GM23338 (cell line): Measurements from ENCODE around the gene SPATA45. TPM values are rescaled to one million over a fixed set of nuclear protein-coding genes. Genes with fewer than 3 reads are reported as not detected.

ENCODE experiments used
- ATAC-seq: fragments of 200-7000 bp; cut with Tn5 transposase; 3 replicates; pipeline ENCODE4 v1.9.1; 2020
- DNase-seq: peaks from one replicate; pipeline ENCODE4 v3.0.0-alpha.2; 2015; ENCODE audit warnings: low spot score
- H2AFZ ChIP-seq: fragments of 200-600 bp; sonication (generic); 2 replicates; pipeline ENCODE4 v1.8.0; 2016; ENCODE audit warnings: antibody characterized with exemption, mild to moderate bottlenecking, moderate library complexity
- H3F3A ChIP-seq: fragments of 200-600 bp; sonication (generic); replicated peaks from 2 replicates; pipeline ENCODE4 v1.8.0; 2017; ENCODE audit warnings: antibody characterized with exemption, mixed run types, low read depth
- H3K27ac ChIP-seq: fragments of 200-600 bp; sonication (generic); 2 replicates; pipeline ENCODE4 v1.6.1; 2016; ENCODE audit warnings: low read depth
- H3K27me3 ChIP-seq: fragments of 200-600 bp; sonication (generic); 2 replicates; pipeline ENCODE4 v1.8.0; 2016; ENCODE audit warnings: mild to moderate bottlenecking, mixed run types, moderate library complexity; ENCODE audit not compliant: insufficient read depth
- H3K36me3 ChIP-seq: fragments of 200-600 bp; sonication (generic); 2 replicates; pipeline ENCODE4 v1.8.0; 2016; ENCODE audit warnings: mild to moderate bottlenecking; ENCODE audit not compliant: insufficient read depth
- H3K4me1 ChIP-seq: fragments of 200-600 bp; sonication (generic); 2 replicates; pipeline ENCODE4 v1.8.0; 2016; ENCODE audit warnings: mild to moderate bottlenecking, moderate library complexity; ENCODE audit not compliant: insufficient read depth
- H3K4me2 ChIP-seq: fragments of 200-600 bp; sonication (generic); 2 replicates; pipeline ENCODE4 v1.7.1; 2017; ENCODE audit warnings: mixed run types
- H3K4me3 ChIP-seq: fragments of 200-600 bp; sonication (generic); 2 replicates; pipeline ENCODE4 v1.6.1; 2016; ENCODE audit warnings: mixed run types
- H3K79me2 ChIP-seq: fragments of 200-600 bp; sonication (generic); replicated peaks from 2 replicates; pipeline ENCODE4 v1.8.0; 2017; ENCODE audit warnings: mild to moderate bottlenecking; ENCODE audit not compliant: insufficient read depth
- H3K9me2 ChIP-seq: fragments of 200-600 bp; sonication (generic); 2 replicates; pipeline ENCODE4 v1.8.0; 2017; ENCODE audit not compliant: insufficient read depth
- H4K20me1 ChIP-seq: fragments of 200-600 bp; sonication (generic); replicated peaks from 2 replicates; pipeline ENCODE4 v1.8.0; 2017; ENCODE audit warnings: mild to moderate bottlenecking; ENCODE audit not compliant: insufficient read depth
- H3K27ac Mint-ChIP-seq: 2 replicates; pipeline ENCODE4 v1.8.0; 2020; ENCODE audit warnings: inconsistent platforms, mild to moderate bottlenecking, moderate library complexity, mixed read lengths
- H3K27me3 Mint-ChIP-seq: 3 replicates; pipeline ENCODE4 v1.8.0; 2022; ENCODE audit warnings: low read depth, mild to moderate bottlenecking, moderate library complexity, mixed read lengths, inconsistent platforms; ENCODE audit not compliant: insufficient read depth, poor library complexity
- H3K36me3 Mint-ChIP-seq: 3 replicates; pipeline ENCODE4 v1.8.0; 2021; ENCODE audit warnings: low read depth, mild to moderate bottlenecking, inconsistent platforms, moderate library complexity, mixed read lengths
- H3K4me1 Mint-ChIP-seq: 3 replicates; pipeline ENCODE4 v1.8.0; 2020; ENCODE audit warnings: mild to moderate bottlenecking, inconsistent platforms, mixed read lengths
- H3K4me3 Mint-ChIP-seq: 3 replicates; pipeline ENCODE4 v1.8.0; 2021; ENCODE audit warnings: moderate library complexity, mild to moderate bottlenecking, inconsistent platforms, mixed read lengths
- H3K9me3 Mint-ChIP-seq: 3 replicates; pipeline ENCODE4 v1.8.0; 2020; ENCODE audit warnings: moderate library complexity, mild to moderate bottlenecking, inconsistent platforms, mixed read lengths
- CREB1 ChIP-seq: fragments of 250-450 bp; sonication (Bioruptor Pico); IDR thresholded peaks from 2 replicates; pipeline ENCODE4 v1.5.0; 2020; ENCODE audit warnings: low read depth, mild to moderate bottlenecking, moderate library complexity
- EZH2 ChIP-seq: fragments of 200-600 bp; sonication (generic); IDR thresholded peaks from one replicate; pipeline ENCODE4 v1.8.0; 2017; ENCODE audit warnings: antibody characterized with exemption, mild to moderate bottlenecking, low read depth; ENCODE audit not compliant: unreplicated experiment
- EZH2phosphoT487 ChIP-seq: fragments of 200-600 bp; sonication (generic); IDR thresholded peaks from one replicate; pipeline ENCODE4 v1.8.1; 2018; ENCODE audit warnings: antibody characterized with exemption; ENCODE audit not compliant: unreplicated experiment
- JUNB ChIP-seq: IDR thresholded peaks from one replicate; pipeline ENCODE4 v1.6.1; 2016; ENCODE audit warnings: antibody characterized with exemption; ENCODE audit not compliant: unreplicated experiment
- NANOG ChIP-seq: IDR thresholded peaks from 2 replicates; pipeline ENCODE4 v1.6.1; 2016; ENCODE audit warnings: antibody characterized with exemption, borderline replicate concordance
- POLR2AphosphoS5 ChIP-seq: IDR thresholded peaks from 2 replicates; pipeline ENCODE4 v1.6.1; 2016; ENCODE audit warnings: antibody characterized with exemption, low read depth
- STAT1 ChIP-seq: IDR thresholded peaks from one replicate; pipeline ENCODE4 v1.6.1; 2016; ENCODE audit warnings: antibody characterized with exemption; ENCODE audit not compliant: unreplicated experiment
- ZNF114 ChIP-seq: fragments of 250-450 bp; sonication (Bioruptor Pico); IDR thresholded peaks from 2 replicates; pipeline ENCODE4 v1.5.0; 2020; ENCODE audit warnings: mild to moderate bottlenecking, moderate library complexity
- ZNF331 ChIP-seq: fragments of 250-450 bp; sonication (Bioruptor Pico); IDR thresholded peaks from 2 replicates; pipeline ENCODE4 v1.5.0; 2020; ENCODE audit warnings: low read depth, mild to moderate bottlenecking, moderate library complexity
- polyA plus RNA-seq: library from polyadenylated mRNA; unstranded; fragments of >200 nt; fragmentation: Nextera tagmentation; extraction: Ambion mirVana; gene quantifications from 2 replicates; pipeline ENCODE4 v1.2.1, GENCODE V29; 2016
- total RNA-seq: library from RNA; depleted of rRNA; stranded (reverse); fragments of >200 nt; shearing (Covaris generic); gene quantifications from 2 replicates; pipeline ENCODE4 v1.2.3, GENCODE V29; 2014
- TF ChIP-seq, protein P1 (sequence below): IDR thresholded peaks from 2 replicates; pipeline ENCODE4 v1.6.1; 2016; ENCODE audit warnings: antibody characterized with exemption
- TF ChIP-seq, protein P2 (sequence below): fragments of 250-450 bp; sonication (Bioruptor Pico); IDR thresholded peaks from 2 replicates; pipeline ENCODE4 v1.5.0; 2020; ENCODE audit warnings: mild to moderate bottlenecking, moderate library complexity
- TF ChIP-seq, protein P3 (sequence below), 2 experiments: fragments of 200-600 bp in 1 of 2; sonication (generic) in 1 of 2; conservative IDR thresholded peaks; 2 replicates each; pipeline versions ENCODE4 v1.5.1 to v1.6.1; 2016 to 2017; ENCODE audit warnings: antibody characterized with exemption in 2 of 2, low read depth in 2 of 2, mild to moderate bottlenecking in 2 of 2, moderate library complexity in 1 of 2
- TF ChIP-seq, protein P4 (sequence below): IDR thresholded peaks from one replicate; pipeline ENCODE4 v1.6.1; 2018; ENCODE audit warnings: antibody characterized with exemption; ENCODE audit not compliant: unreplicated experiment

The SPATA45 gene
- total and polyA plus RNA-seq, 2 experiments from 2014 or later: not detected

DNA sequence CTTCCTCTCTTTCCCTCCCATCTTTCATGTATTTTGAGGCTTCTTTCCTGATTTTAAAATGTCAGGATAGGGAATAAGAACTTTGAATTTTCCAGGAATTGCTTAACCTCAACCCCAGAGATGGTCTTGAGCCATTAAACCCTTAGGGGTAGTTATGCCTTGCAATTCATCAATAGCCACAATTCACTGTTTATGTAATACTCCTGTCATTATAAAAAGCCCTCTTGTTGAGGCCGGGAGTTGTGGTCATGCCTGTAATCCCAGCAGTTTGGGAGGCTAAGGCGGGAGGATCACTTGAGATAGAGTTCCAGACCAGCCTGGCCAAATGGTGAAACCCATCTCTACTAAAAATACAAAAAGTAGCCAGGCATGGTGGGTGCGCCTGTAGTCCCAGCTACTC is 24.5 kb downstream of the SPATA45 start:
- H3K4me1 ChIP-seq: peaks cover 6% of the 10 kb centered on the region; the same call in 1 of the 2 replicates
- Mint-ChIP-seq H3K27me3 (peaks cover 4% of the 10 kb centered on the region), H3K9me3 (peaks cover 43% of the 10 kb centered on the region), H3K4me3 (no peak overlapping the region), H3K27ac (no peak overlapping the region), H3K36me3 (peaks cover 35% of the 10 kb centered on the region), H3K4me1 (peaks cover 4% of the 10 kb centered on the region; the same call in 2 of the 3 replicates)
- H3K79me2 ChIP-seq: no peaks in the 10 kb centered on the region
- TF ChIP-seq NANOG (no peak), JUNB (no peak), POLR2AphosphoS5 (no peak), ZNF114 (CRISPR knock-in tag) (no peak), EZH2 (no peak), ZNF331 (CRISPR knock-in tag) (no peak), CREB1 (no peak), EZH2phosphoT487 (no peak), STAT1 (no peak)
- TF ChIP-seq, protein P1, sequence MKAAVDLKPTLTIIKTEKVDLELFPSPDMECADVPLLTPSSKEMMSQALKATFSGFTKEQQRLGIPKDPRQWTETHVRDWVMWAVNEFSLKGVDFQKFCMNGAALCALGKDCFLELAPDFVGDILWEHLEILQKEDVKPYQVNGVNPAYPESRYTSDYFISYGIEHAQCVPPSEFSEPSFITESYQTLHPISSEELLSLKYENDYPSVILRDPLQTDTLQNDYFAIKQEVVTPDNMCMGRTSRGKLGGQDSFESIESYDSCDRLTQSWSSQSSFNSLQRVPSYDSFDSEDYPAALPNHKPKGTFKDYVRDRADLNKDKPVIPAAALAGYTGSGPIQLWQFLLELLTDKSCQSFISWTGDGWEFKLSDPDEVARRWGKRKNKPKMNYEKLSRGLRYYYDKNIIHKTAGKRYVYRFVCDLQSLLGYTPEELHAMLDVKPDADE: no peak
- TF ChIP-seq, protein P2, sequence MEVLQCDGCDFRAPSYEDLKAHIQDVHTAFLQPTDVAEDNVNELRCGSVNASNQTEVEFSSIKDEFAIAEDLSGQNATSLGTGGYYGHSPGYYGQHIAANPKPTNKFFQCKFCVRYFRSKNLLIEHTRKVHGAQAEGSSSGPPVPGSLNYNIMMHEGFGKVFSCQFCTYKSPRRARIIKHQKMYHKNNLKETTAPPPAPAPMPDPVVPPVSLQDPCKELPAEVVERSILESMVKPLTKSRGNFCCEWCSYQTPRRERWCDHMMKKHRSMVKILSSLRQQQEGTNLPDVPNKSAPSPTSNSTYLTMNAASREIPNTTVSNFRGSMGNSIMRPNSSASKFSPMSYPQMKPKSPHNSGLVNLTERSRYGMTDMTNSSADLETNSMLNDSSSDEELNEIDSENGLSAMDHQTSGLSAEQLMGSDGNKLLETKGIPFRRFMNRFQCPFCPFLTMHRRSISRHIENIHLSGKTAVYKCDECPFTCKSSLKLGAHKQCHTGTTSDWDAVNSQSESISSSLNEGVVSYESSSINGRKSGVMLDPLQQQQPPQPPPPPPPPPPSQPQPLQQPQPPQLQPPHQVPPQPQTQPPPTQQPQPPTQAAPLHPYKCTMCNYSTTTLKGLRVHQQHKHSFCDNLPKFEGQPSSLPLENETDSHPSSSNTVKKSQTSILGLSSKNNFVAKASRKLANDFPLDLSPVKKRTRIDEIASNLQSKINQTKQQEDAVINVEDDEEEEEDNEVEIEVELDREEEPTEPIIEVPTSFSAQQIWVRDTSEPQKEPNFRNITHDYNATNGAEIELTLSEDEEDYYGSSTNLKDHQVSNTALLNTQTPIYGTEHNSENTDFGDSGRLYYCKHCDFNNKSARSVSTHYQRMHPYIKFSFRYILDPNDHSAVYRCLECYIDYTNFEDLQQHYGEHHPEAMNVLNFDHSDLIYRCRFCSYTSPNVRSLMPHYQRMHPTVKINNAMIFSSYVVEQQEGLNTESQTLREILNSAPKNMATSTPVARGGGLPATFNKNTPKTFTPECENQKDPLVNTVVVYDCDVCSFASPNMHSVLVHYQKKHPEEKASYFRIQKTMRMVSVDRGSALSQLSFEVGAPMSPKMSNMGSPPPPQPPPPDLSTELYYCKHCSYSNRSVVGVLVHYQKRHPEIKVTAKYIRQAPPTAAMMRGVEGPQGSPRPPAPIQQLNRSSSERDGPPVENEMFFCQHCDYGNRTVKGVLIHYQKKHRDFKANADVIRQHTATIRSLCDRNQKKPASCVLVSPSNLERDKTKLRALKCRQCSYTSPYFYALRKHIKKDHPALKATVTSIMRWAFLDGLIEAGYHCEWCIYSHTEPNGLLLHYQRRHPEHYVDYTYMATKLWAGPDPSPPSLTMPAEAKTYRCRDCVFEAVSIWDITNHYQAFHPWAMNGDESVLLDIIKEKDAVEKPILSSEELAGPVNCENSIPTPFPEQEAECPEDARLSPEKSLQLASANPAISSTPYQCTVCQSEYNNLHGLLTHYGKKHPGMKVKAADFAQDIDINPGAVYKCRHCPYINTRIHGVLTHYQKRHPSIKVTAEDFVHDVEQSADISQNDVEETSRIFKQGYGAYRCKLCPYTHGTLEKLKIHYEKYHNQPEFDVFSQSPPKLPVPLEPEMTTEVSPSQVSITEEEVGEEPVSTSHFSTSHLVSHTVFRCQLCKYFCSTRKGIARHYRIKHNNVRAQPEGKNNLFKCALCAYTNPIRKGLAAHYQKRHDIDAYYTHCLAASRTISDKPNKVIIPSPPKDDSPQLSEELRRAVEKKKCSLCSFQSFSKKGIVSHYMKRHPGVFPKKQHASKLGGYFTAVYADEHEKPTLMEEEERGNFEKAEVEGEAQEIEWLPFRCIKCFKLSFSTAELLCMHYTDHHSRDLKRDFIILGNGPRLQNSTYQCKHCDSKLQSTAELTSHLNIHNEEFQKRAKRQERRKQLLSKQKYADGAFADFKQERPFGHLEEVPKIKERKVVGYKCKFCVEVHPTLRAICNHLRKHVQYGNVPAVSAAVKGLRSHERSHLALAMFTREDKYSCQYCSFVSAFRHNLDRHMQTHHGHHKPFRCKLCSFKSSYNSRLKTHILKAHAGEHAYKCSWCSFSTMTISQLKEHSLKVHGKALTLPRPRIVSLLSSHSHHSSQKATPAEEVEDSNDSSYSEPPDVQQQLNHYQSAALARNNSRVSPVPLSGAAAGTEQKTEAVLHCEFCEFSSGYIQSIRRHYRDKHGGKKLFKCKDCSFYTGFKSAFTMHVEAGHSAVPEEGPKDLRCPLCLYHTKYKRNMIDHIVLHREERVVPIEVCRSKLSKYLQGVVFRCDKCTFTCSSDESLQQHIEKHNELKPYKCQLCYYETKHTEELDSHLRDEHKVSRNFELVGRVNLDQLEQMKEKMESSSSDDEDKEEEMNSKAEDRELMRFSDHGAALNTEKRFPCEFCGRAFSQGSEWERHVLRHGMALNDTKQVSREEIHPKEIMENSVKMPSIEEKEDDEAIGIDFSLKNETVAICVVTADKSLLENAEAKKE (CRISPR knock-in tag): no peak
- TF ChIP-seq, protein P3, sequence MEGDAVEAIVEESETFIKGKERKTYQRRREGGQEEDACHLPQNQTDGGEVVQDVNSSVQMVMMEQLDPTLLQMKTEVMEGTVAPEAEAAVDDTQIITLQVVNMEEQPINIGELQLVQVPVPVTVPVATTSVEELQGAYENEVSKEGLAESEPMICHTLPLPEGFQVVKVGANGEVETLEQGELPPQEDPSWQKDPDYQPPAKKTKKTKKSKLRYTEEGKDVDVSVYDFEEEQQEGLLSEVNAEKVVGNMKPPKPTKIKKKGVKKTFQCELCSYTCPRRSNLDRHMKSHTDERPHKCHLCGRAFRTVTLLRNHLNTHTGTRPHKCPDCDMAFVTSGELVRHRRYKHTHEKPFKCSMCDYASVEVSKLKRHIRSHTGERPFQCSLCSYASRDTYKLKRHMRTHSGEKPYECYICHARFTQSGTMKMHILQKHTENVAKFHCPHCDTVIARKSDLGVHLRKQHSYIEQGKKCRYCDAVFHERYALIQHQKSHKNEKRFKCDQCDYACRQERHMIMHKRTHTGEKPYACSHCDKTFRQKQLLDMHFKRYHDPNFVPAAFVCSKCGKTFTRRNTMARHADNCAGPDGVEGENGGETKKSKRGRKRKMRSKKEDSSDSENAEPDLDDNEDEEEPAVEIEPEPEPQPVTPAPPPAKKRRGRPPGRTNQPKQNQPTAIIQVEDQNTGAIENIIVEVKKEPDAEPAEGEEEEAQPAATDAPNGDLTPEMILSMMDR (conservative IDR thresholded peaks at IDR 0.05; ENCODE audit: low read depth in 2 of 2): no peak
- TF ChIP-seq, protein P4, sequence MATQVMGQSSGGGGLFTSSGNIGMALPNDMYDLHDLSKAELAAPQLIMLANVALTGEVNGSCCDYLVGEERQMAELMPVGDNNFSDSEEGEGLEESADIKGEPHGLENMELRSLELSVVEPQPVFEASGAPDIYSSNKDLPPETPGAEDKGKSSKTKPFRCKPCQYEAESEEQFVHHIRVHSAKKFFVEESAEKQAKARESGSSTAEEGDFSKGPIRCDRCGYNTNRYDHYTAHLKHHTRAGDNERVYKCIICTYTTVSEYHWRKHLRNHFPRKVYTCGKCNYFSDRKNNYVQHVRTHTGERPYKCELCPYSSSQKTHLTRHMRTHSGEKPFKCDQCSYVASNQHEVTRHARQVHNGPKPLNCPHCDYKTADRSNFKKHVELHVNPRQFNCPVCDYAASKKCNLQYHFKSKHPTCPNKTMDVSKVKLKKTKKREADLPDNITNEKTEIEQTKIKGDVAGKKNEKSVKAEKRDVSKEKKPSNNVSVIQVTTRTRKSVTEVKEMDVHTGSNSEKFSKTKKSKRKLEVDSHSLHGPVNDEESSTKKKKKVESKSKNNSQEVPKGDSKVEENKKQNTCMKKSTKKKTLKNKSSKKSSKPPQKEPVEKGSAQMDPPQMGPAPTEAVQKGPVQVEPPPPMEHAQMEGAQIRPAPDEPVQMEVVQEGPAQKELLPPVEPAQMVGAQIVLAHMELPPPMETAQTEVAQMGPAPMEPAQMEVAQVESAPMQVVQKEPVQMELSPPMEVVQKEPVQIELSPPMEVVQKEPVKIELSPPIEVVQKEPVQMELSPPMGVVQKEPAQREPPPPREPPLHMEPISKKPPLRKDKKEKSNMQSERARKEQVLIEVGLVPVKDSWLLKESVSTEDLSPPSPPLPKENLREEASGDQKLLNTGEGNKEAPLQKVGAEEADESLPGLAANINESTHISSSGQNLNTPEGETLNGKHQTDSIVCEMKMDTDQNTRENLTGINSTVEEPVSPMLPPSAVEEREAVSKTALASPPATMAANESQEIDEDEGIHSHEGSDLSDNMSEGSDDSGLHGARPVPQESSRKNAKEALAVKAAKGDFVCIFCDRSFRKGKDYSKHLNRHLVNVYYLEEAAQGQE: no peak
- peaks cover 12% of the 10 kb centered on the region; the same call in 1 of the 2 replicates for H3K36me3 ChIP-seq
- H3K27me3 ChIP-seq: no peaks in the 10 kb centered on the region
- H3K27ac ChIP-seq: no peak overlapping the region
- H3K9me2 ChIP-seq: no peaks in the 10 kb centered on the region
- no peak for ATAC-seq
- H4K20me1 ChIP-seq: no peaks in the 10 kb centered on the region
- H3K4me3 ChIP-seq: no peak overlapping the region
- no peak overlapping the region for H3K4me2 ChIP-seq
- DNase-seq: no peak
- no peak overlapping the region for H2AFZ ChIP-seq
- no peaks in the 10 kb centered on the region for H3F3A ChIP-seq
